Activated T-cell treated with anti-CD3 and anti-CD28 coated beads, Interleukin-2, amount 50 U/mL, for 72 hours (primary cell): Measurements from ENCODE around the gene GPR107. TPM values are rescaled to one million over a fixed set of nuclear protein-coding genes. Genes with fewer than 3 reads are reported as not detected.

Experiments used
- ATAC-seq, 2 donors: fragments of 150-1000 bp; cut with Tn5 transposase; replicated peaks in 1 of 2; 2 replicates each; pipeline ENCODE4 v1.10.0; 2021; ENCODE audit warnings: moderate library complexity in 2 of 2, mild to moderate bottlenecking in 1 of 2
- DNase-seq, 2 donors: peaks; one replicate each; pipeline ENCODE4 v3.0.0; 2021 to 2022; ENCODE audit warnings: mixed read lengths in 1 of 2
- H3K27ac Mint-ChIP-seq: one replicate; pipeline ENCODE4 v1.8.0; 2022; ENCODE audit warnings: mild to moderate bottlenecking, moderate library complexity, mixed read lengths
- H3K27me3 Mint-ChIP-seq: one replicate; pipeline ENCODE4 v1.8.0; 2022; ENCODE audit warnings: low read depth, mixed read lengths
- H3K36me3 Mint-ChIP-seq, 2 donors: one replicate each; pipeline ENCODE4 v1.8.0; 2022; ENCODE audit warnings: mixed read lengths in 2 of 2, mild to moderate bottlenecking in 1 of 2; ENCODE audit not compliant: insufficient read depth in 2 of 2
- H3K4me1 Mint-ChIP-seq: one replicate; pipeline ENCODE4 v1.8.0; 2022; ENCODE audit warnings: low read depth, mixed read lengths
- H3K4me3 Mint-ChIP-seq, 2 donors: one replicate each; pipeline ENCODE4 v1.8.0; 2022; ENCODE audit warnings: mild to moderate bottlenecking in 2 of 2, mixed read lengths in 2 of 2, moderate library complexity in 2 of 2
- H3K9me3 Mint-ChIP-seq, 2 donors: one replicate each; pipeline ENCODE4 v1.8.0; 2022; ENCODE audit warnings: mixed read lengths in 2 of 2
- total RNA-seq, 2 donors: library from RNA; stranded (reverse); gene quantifications; one replicate each; pipeline ENCODE4 v1.2.3, GENCODE V29; 2022

GPR107 gene
- total RNA-seq, 2 donors from 2014 or later: 27.3 to 31.7 TPM

- ATAC-seq (no peak), DNase-seq (no peak)
- H3K4me1 Mint-ChIP-seq: peaks cover 12% of the 10 kb centered on the region
- no peaks in the 10 kb centered on the region for H3K27me3 Mint-ChIP-seq
- peaks cover 3 to 13% of the 10 kb centered on the region in 2 donors for H3K36me3 Mint-ChIP-seq
- H3K27ac Mint-ChIP-seq: no peak overlapping the region
- H3K4me3 Mint-ChIP-seq: no peak overlapping the region
- no peaks in the 10 kb centered on the region for H3K9me3 Mint-ChIP-seq
These were observed 24.8 kb downstream of the GPR107 start for GRCh38 chr9:130078547-130078946.

DNA sequence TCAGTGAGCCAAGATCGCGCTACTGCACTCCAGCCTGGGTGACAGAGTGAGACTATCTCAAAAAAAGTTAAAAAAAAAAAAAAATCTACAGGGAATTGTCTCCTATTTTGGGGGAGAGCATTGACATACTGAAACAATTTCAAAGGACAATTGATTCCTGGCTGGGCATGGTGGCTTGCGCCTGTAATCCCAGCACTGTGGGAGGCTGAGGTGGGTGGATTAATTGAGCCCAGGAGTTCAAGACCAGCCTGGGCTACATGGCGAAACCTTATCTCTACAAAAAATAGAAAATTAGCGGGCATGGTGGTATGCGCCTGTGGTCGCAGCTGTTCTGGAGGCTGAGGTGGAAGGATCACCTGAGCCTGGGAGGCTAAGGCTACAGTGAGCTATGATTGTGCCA, 30.6 kb downstream of the GPR107 start:
- no peaks in the 10 kb centered on the region for H3K27me3 Mint-ChIP-seq
- no peak overlapping the region for H3K4me3 Mint-ChIP-seq
- H3K27ac Mint-ChIP-seq: no peak overlapping the region
- H3K36me3 Mint-ChIP-seq: peaks cover 5 to 11% of the 10 kb centered on the region in 2 donors
- no peak for DNase-seq
- no peak for ATAC-seq
- H3K9me3 Mint-ChIP-seq: no peaks in the 10 kb centered on the region
- no peaks in the 10 kb centered on the region for H3K4me1 Mint-ChIP-seq

DNA sequence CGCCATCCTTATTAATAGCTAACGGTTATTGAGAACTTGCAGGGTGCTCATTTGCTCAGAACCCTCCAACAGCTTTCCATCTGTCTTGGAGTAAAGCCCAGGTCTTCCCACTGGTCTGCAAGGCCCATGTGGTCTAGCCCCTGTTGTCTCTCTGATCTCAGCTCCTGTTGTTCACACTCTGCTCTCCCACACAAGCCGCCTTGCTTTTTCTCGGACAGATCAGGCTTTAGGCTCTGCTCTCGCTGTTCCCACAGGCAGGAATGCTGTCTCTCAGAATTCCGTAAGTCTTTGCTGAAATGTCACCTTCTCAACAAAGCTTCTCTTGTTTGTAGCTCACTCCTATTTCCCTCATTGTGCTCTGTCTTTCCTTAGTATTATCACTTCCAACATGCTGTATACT, 34.3 kb downstream of the GPR107 start:
- H3K27ac Mint-ChIP-seq: no peak overlapping the region
- H3K4me3 Mint-ChIP-seq: no peak overlapping the region
- ATAC-seq (no peak), DNase-seq (no peak)
- peaks cover 5 to 16% of the 10 kb centered on the region in 2 donors for H3K36me3 Mint-ChIP-seq
- no peaks in the 10 kb centered on the region for H3K9me3 Mint-ChIP-seq
- H3K4me1 Mint-ChIP-seq: no peaks in the 10 kb centered on the region
- H3K27me3 Mint-ChIP-seq: no peaks in the 10 kb centered on the region

GRCh38 chr9:130089141-130089540, 35.4 kb downstream of the GPR107 start:
- no peak for ATAC-seq
- Mint-ChIP-seq H3K4me1 (no peaks in the 10 kb centered on the region), H3K27ac (no peak overlapping the region), H3K36me3 (peaks cover 5 to 21% of the 10 kb centered on the region in 2 donors), H3K27me3 (no peaks in the 10 kb centered on the region), H3K4me3 (no peak overlapping the region), H3K9me3 (no peaks in the 10 kb centered on the region)
- no peak for DNase-seq

GRCh38 chr9:130090915-130091314, 37.2 kb downstream of the GPR107 start:
- no peak overlapping the region for H3K27ac Mint-ChIP-seq
- ATAC-seq: no peak
- H3K9me3 Mint-ChIP-seq: no peaks in the 10 kb centered on the region
- no peak for DNase-seq
- no peak overlapping the region for H3K4me3 Mint-ChIP-seq
- peaks cover 7 to 22% of the 10 kb centered on the region in 2 donors for H3K36me3 Mint-ChIP-seq
- H3K27me3 Mint-ChIP-seq: no peaks in the 10 kb centered on the region
- peaks cover 11% of the 10 kb centered on the region for H3K4me1 Mint-ChIP-seq

DNA sequence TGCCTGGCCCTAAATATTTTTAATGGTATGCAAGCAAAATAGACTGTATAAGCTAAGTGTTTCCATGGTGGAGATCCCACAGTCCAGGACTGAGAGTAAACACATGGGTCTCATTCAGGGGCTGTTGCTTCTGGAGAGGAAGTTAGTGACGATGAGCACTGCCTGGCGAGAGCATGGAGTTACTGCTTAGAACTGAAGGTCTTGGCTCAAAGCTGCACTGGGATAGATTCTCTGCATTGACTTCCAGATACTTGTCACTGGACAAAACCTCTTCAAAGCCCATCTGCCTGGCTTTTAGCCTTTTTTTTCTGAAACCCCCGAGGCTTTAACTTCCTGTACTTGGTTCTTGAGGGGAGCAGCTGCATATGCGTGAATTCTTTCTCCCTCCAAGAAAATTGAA, 39.2 kb downstream of the GPR107 start:
- H3K4me3 Mint-ChIP-seq: no peak overlapping the region
- H3K27me3 Mint-ChIP-seq: no peaks in the 10 kb centered on the region
- H3K36me3 Mint-ChIP-seq: peaks cover 7 to 26% of the 10 kb centered on the region in 2 donors
- no peaks in the 10 kb centered on the region for H3K9me3 Mint-ChIP-seq
- peaks cover 17% of the 10 kb centered on the region for H3K4me1 Mint-ChIP-seq
- H3K27ac Mint-ChIP-seq: no peak overlapping the region
- ATAC-seq (no peak), DNase-seq (no peak)

GRCh38 chr9:130095872-130096271, 42.2 kb downstream of the GPR107 start:
- ATAC-seq: peak in 1 of 2 donors; percentile 45
- Mint-ChIP-seq H3K4me3 (no peak overlapping the region), H3K9me3 (no peaks in the 10 kb centered on the region), H3K27ac (peak overlapping the region; percentile 72), H3K36me3 (peaks cover 4 to 23% of the 10 kb centered on the region in 2 donors), H3K4me1 (peaks cover 17% of the 10 kb centered on the region), H3K27me3 (no peaks in the 10 kb centered on the region)
- no peak for DNase-seq

DNA sequence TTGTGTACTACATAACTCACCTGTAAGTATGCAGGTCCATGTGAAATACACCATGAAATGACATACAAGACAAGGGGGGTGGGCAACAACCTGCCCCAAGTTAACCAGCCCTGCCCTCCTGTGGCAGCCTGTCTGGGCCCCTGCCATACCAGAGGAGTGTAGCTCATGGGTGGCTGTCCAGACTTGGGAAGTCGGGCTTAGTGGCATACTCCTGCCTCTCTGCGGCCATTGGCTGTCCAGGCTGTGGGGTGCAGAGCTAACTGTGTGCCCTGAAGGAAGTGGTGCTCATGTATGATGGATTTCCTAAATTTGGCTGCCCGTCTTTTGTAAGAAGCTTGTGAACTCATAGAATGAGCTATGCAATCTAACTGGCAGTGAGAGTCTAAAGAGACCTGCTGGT, 47.0 kb downstream of the GPR107 start:
- Mint-ChIP-seq H3K27ac (no peak overlapping the region), H3K27me3 (no peaks in the 10 kb centered on the region), H3K4me3 (no peak overlapping the region), H3K9me3 (no peaks in the 10 kb centered on the region), H3K36me3 (peaks cover 6 to 16% of the 10 kb centered on the region in 2 donors), H3K4me1 (peaks cover 9% of the 10 kb centered on the region)
- DNase-seq (no peak), ATAC-seq (no peak)

- ATAC-seq: no peak
- peaks cover 6 to 16% of the 10 kb centered on the region in 2 donors for H3K36me3 Mint-ChIP-seq
- peaks cover 10% of the 10 kb centered on the region for H3K4me1 Mint-ChIP-seq
- H3K27me3 Mint-ChIP-seq: no peaks in the 10 kb centered on the region
- H3K27ac Mint-ChIP-seq: no peak overlapping the region
- DNase-seq: no peak
- H3K9me3 Mint-ChIP-seq: no peaks in the 10 kb centered on the region
- H3K4me3 Mint-ChIP-seq: no peak overlapping the region
These were observed 48.2 kb downstream of the GPR107 start for GRCh38 chr9:130101915-130102314.

DNA sequence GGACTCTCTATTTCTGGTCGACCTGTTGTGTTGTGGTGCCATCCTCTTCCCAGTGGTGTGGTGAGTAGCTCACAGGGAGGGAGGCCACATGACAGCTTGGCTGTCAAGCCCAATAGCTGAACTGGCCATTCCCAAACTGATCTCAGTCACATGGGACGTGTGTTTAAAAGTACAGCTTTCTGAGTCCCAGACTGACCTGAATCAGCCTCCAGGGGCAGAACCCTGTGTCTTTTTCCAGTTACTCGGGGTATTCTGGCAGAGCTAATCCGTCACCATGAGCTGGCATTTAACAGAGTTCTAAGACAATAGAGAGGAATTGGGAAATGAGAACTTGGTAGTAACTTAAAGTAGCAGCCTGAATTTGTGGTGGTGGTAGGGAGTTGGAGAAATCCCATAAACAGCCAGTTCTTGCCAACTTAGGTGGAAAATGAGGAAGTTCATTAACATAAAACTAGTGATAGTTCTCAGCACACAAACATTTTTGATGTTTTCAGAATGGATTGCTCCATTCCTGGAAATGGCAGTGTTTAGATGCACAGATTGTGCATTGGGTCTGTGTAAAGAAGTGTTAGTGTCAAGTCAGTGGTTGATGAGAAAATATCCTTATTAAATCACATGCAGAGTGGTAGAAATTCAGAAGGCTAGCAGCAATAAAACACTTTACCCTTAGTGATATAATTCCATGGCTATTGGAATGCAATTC, 50.9 kb downstream of the GPR107 start:
- H3K27me3 Mint-ChIP-seq: no peaks in the 10 kb centered on the region
- no peak for DNase-seq
- ATAC-seq: no peak
- H3K4me1 Mint-ChIP-seq: peaks cover 23% of the 10 kb centered on the region
- peaks cover 8 to 12% of the 10 kb centered on the region in 2 donors for H3K36me3 Mint-ChIP-seq
- no peak overlapping the region for H3K4me3 Mint-ChIP-seq
- H3K27ac Mint-ChIP-seq: no peak overlapping the region
- no peaks in the 10 kb centered on the region for H3K9me3 Mint-ChIP-seq

DNA sequence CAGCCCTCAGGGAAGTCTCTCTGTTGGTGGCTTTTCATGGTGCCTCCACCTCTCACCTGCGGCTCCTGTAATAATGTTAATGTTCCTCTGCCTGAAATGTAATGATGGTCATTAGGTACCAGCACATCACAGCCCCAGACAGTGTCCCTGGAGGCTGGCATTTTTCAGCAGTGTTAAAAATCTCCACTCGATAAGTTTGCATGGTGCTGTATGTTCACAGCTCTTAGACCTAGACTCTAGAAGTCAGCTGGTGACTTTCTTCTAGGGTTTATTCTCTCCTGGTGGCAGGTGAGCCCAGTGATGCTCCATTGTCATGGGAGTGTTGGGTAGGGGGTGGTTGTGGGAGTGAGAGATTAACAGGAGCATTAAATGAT, 53.1 kb downstream of the GPR107 start:
- Mint-ChIP-seq H3K4me1 (peaks cover 45% of the 10 kb centered on the region), H3K4me3 (peak overlapping the region; percentile 59 to 82), H3K9me3 (no peaks in the 10 kb centered on the region), H3K27me3 (no peaks in the 10 kb centered on the region), H3K36me3 (peaks cover 13 to 18% of the 10 kb centered on the region in 2 donors), H3K27ac (peak overlapping the region; percentile 93)
- peak; percentile 19 to 25 for ATAC-seq
- DNase-seq: no peak

GRCh38 chr9:130107234-130107861, 53.6 kb downstream of the GPR107 start:
- Mint-ChIP-seq H3K27ac (peak overlapping the region; percentile 93), H3K27me3 (no peaks in the 10 kb centered on the region), H3K4me3 (peak overlapping the region; percentile 59 to 82), H3K4me1 (peaks cover 50% of the 10 kb centered on the region), H3K36me3 (peaks cover 13 to 21% of the 10 kb centered on the region in 2 donors), H3K9me3 (no peaks in the 10 kb centered on the region)
- ATAC-seq: peak; percentile 92
- DNase-seq: peak; percentile 86

- H3K27me3 Mint-ChIP-seq: no peaks in the 10 kb centered on the region
- ATAC-seq (peak in 1 of 2 donors; percentile 4), DNase-seq (no peak)
- peak overlapping the region; percentile 93 for H3K27ac Mint-ChIP-seq
- no peaks in the 10 kb centered on the region for H3K9me3 Mint-ChIP-seq
- H3K36me3 Mint-ChIP-seq: peaks cover 13 to 21% of the 10 kb centered on the region in 2 donors
- H3K4me3 Mint-ChIP-seq: peak overlapping the region; percentile 59 to 82
- H3K4me1 Mint-ChIP-seq: peaks cover 50% of the 10 kb centered on the region
These were observed 54.2 kb downstream of the GPR107 start for GRCh38 chr9:130107955-130108354.
